Measurements from ENCODE around the gene ATG16L1. TPM values are rescaled to one million over a fixed set of nuclear protein-coding genes. Genes with fewer than 3 reads are reported as not detected.
A peak's percentile ranks its signal among the peaks of the same experiment; 100 is the strongest.
"Not testable (repeated sequence)": the region's sequence is repeated elsewhere in the genome, so short reads cannot be mapped to it uniquely, and the experiment has no call there.

Gene ATG16L1
- total RNA-seq, 1 donor from 2014 or later: 39.3 TPM

GRCh38 chr2:233297076-233297475 lies 45.6 kb downstream of the ATG16L1 start:
- DNase-seq: no peak

GRCh38 chr2:233300401-233300800 lies 48.9 kb downstream of the ATG16L1 start:
- DNase-seq: no peak

- DNase-seq: no peak
These were observed 49.8 kb downstream of the ATG16L1 start for GRCh38 chr2:233301248-233301647.

GRCh38 chr2:233301811-233302210 lies 50.3 kb downstream of the ATG16L1 start:
- no peak for DNase-seq

GRCh38 chr2:233303252-233303651 lies 51.8 kb downstream of the ATG16L1 start:
- no peak for DNase-seq

DNA sequence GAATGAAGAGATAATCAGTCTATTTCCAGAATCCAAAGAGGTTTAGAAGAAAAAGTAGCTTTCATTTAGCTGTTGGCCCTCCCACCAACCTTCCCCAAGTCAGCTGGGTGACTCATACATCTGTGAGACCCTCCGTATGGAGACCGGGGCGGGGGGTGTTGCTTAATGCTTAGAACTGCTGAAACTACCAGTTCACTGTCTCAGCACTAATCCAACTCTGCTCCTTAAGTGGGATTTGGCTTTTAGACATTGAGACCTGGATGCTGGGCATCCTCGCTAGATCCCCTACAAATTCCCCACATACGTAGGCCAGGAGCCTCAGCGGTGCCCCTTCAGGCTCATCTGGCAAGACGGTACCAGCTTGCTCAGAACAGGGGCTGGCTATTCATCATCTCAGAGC lies 56.1 kb downstream of the ATG16L1 start, which contains the start of gene SAG:
SAG (plus strand) TSS at position 252 of the 400 bp plus-strand sequence. CDS start 1,374 bp downstream, outside the sequence.
- DNase-seq: no peak

DNA sequence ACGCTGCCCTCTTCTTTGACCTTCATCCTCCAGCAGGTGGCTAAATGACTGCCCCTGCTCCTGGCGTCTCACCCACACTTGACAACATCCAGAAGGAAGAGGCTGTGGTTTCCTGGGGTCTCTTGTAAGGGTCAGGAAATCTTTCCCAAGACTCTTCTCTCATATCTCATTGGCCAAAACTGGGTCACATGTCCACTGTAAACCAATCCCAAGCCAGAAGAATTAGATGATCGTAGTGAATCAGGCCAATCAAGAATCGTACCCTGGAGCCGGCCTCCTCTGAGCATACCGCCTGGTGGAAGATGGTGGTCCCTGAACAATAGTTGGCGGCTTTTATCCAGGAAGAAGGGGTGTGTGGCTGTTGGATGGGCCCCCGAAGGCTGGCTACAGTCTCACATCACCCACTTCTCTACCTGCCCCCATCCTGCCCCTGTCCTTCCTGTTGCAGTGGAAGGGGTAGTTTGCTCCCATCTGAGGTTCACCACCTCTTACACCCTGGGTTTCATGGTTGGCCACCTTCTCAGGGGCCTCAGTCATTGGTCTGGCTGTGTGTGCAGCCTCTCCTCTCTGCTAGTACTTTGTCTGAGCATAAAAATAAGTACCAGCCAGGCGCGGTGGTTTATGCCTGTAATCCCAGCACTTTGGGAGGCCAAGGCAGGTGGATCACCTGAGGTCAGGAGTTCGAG lies 59.9 kb downstream of the ATG16L1 start:
- DNase-seq: no peak

GRCh38 chr2:233312874-233313273 lies 61.4 kb downstream of the ATG16L1 start:
- no peak for DNase-seq

DNA sequence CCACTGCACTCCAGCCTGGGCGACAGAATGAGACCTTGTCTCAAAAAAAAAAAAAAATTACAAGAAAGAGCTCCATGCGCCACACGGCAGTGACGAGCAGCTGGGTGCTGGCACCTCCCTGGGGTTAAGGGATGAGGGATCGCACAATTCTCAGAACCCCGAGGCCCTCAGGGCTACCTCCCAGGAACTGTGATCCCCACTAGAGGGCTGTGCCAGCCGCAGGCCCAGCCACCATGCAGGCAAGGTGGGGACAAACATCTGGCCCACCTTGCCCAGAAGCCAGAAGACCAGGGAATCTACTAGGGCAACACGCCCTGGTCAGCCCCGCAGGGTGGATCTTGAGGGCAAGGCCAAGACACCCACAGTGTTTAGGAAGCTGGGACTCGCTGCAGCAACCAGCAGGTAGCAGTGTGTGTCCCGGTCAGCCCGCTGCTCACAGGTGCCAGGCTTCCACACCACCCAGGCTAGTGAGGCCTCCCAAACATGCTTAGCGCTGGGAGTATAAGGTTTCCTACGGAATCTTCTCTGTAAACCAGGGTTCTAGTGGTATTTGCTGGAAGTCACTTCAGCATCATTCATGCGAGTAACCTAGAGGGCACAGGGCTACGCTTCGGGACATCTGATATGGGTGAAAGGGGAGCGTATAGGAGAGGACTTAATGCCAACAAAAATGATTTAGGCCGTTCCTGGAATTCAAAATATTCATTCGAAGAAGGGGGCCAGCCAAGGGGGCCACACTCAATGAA lies 62.9 kb downstream of the ATG16L1 start:
- no peak for DNase-seq

GRCh38 chr2:233317196-233317943 lies 65.9 kb downstream of the ATG16L1 start:
- DNase-seq: no peak

DNA sequence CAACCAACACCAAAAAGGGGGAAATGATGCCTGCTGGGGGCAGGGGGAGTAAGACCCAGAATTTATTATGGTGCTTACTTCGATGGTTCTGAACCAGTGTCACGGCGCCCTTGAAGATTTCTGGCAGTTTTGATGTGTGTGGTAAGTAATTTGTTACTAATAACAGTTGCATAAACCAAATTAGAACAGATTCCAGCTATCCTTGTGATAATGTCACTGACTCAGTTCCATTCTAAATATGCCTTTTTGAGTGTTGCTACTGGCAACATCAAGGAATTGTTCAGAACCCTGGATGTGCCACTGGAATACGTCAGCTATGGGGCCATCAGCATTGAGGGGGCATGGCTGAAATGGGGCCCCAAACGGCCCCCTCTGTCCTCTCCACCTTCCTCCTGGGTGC lies 67.8 kb downstream of the ATG16L1 start:
- DNase-seq: no peak

DNA sequence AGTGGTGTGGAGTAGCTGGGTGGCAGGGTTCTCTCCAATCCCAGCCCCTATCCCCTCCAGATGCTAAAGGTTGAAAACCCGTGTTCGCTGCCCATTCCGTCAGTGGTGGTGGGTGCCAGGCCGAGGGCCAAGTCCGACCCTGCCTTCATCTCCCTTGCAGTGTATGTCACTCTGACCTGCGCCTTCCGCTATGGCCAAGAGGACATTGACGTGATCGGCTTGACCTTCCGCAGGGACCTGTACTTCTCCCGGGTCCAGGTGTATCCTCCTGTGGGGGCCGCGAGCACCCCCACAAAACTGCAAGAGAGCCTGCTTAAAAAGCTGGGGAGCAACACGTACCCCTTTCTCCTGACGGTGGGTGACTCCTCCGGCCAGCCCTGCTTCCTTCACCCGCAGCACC lies 69.0 kb downstream of the ATG16L1 start:
- no peak for DNase-seq

DNA sequence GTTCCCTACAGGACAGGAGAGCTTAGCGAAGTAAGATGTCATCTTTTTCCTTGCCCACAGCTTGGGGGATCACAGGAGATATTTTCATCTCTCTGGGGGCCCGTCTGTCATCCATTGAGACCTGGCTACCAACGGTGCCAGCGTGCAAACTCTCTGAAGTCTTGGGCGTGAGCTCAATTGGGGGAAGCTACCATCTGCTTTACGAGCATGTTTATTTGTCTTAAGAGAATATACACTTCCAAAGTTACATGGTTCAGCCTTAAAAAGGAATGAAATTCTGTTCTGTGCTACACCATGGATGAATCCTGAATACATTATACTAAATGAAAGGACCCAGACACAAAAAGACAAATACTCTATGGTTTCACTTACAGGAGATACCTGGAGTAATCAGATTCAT lies 69.7 kb downstream of the ATG16L1 start:
- DNase-seq: no peak

DNA sequence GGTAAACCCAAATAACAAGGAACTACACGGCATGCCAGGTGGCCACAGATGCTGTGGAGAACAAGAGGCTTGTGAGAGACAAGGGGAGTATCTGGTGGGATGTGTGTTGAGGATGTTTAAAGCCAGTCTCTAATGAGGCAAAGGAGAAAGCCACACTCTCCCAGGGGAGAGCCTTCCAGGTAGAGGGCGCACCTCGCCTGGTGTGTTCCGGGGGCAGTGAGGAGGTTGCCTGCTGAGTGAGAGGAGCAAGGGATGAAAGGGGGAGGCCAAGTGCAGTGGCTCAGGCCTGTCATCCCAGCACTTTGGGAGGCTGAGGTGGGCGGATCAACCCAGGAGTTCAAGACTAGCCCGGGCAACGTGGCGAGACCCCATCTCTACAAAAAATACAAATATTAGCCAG lies 72.4 kb downstream of the ATG16L1 start:
- no peak for DNase-seq

GRCh38 chr2:233325256-233325655 lies 73.8 kb downstream of the ATG16L1 start:
- no peak for DNase-seq

DNA sequence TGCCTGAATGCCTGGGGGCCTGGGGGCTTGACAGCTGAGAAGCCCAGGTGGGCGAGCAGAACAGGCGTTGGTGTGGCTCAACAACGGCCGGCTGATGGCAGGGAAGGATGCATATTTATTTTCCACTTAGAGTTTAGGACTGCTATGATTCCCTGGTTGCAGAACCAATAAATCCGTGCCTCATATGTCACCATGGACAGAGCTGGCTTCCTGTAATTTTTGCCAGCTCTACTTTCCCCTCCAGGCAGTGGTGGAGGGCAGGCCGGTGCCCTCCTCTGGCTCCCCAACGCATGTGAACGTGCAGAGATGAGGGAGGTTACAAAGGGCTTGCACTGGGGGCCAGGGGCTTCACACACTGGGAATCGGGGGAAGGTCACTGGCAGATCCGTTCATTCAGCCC lies 74.3 kb downstream of the ATG16L1 start:
- DNase-seq: no peak

- DNase-seq: no peak
These were observed 75.0 kb downstream of the ATG16L1 start for GRCh38 chr2:233326500-233326899.

DNA sequence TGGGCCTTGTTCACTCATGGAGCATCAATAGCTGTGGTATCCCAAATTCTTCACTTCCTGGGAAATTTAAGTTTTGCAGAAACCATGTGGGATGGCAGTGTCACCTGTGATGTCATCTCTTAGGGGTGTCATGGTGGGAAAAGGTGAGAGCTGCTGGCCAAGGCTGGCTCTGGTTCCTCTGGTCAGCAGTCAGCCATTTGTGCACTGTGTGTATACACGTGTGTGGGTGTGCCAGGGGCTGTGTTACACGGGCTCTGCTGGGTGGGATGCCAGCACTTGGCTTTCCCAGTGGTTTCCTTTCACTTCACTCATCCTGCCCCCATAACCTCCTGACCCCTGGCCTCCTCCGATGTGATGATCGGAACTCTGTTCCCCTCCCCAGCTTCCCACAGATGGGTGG lies 77.4 kb downstream of the ATG16L1 start:
- no peak for DNase-seq

- peak; percentile 44 for DNase-seq
These were observed 78.1 kb downstream of the ATG16L1 start for GRCh38 chr2:233329489-233330135.

DNA sequence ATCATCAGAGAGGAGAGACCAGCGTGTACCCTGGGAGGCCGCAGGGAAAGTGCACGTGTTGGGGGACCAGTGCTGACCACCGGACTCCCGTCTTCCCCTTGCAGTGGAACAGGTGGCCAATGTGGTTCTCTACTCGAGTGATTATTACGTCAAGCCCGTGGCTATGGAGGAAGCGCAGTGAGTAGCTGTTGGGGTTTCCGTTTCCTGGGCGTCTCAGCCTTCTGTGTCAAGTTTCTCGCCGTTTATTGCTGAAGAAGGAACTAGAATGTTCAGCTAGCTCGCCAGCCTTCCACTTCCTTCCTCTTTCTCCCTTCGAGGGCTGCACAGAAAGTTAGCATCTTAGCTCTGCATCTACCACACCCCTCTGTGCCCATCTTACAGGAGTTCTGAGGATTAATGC lies 80.1 kb downstream of the ATG16L1 start:
- DNase-seq: no peak

- no peak for DNase-seq
These were observed 80.7 kb downstream of the ATG16L1 start for GRCh38 chr2:233332125-233332524.

- DNase-seq: no peak
These were observed 83.4 kb downstream of the ATG16L1 start for GRCh38 chr2:233334915-233335314.

DNA sequence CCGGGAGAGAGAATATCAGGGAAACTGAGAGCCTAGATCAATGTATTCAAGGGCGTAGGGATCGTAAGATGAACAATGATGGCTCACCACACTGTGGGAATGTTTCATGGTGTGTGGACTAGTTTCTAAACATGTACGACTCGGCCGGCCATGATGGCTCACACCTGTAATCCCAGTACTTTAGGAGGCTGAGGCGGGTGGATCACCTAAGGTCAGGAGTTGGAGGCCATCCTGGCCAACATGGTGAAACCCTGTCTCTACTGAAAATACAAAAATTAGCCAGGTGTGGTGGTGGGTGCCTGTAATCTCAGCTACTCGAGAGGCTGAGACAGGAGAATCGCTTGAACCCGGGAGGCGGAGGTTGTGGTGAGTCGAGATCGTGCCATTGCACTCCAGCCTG lies 84.6 kb downstream of the ATG16L1 start:
- DNase-seq: not testable (repeated sequence)

Measured in dermis blood vessel endothelial cell (primary cell).